Activated CD4-positive, alpha-beta T cell treated with anti-CD3 and anti-CD28 coated beads, Interleukin-2, amount 10 ng/mL, durations not matched to agents 24 days and 14 days (primary cell): ENCODE results near the gene ING5. TPM values are rescaled to one million over a fixed set of nuclear protein-coding genes. Genes with fewer than 3 reads are reported as not detected.
"Not testable (repeated sequence)": the region's sequence is repeated elsewhere in the genome, so short reads cannot be mapped to it uniquely, and the experiment has no call there.

Experiments used
- DNase-seq: peaks from one replicate; pipeline ENCODE4 v3.0.0; 2022
- H3K27ac Mint-ChIP-seq: one replicate; pipeline ENCODE4 v1.8.0; 2022; ENCODE audit warnings: mild to moderate bottlenecking, mixed read lengths
- H3K27me3 Mint-ChIP-seq: one replicate; pipeline ENCODE4 v1.8.0; 2022; ENCODE audit warnings: mixed read lengths
- H3K36me3 Mint-ChIP-seq: one replicate; pipeline ENCODE4 v1.8.0; 2022; ENCODE audit warnings: low read depth, mild to moderate bottlenecking, mixed read lengths
- H3K4me1 Mint-ChIP-seq: one replicate; pipeline ENCODE4 v1.8.0; 2021; ENCODE audit warnings: mixed read lengths
- H3K4me3 Mint-ChIP-seq: one replicate; pipeline ENCODE4 v1.8.0; 2022; ENCODE audit warnings: mild to moderate bottlenecking, moderate library complexity, mixed read lengths
- H3K9me3 Mint-ChIP-seq: one replicate; pipeline ENCODE4 v1.8.0; 2021; ENCODE audit warnings: mixed read lengths
- intact Hi-C: fragments of 100-400 bp; cut with micrococcal nuclease; formaldehyde crosslinking; loops from one replicate; pipeline ENCODE4 v1.15.1; 2023
- total RNA-seq: library from RNA; stranded (reverse); gene quantifications from 2 replicates; pipeline ENCODE4 v1.2.3, GENCODE V29; 2022

Gene ING5
- total RNA-seq, 1 donor from 2014 or later = 55.3 TPM

DNA sequence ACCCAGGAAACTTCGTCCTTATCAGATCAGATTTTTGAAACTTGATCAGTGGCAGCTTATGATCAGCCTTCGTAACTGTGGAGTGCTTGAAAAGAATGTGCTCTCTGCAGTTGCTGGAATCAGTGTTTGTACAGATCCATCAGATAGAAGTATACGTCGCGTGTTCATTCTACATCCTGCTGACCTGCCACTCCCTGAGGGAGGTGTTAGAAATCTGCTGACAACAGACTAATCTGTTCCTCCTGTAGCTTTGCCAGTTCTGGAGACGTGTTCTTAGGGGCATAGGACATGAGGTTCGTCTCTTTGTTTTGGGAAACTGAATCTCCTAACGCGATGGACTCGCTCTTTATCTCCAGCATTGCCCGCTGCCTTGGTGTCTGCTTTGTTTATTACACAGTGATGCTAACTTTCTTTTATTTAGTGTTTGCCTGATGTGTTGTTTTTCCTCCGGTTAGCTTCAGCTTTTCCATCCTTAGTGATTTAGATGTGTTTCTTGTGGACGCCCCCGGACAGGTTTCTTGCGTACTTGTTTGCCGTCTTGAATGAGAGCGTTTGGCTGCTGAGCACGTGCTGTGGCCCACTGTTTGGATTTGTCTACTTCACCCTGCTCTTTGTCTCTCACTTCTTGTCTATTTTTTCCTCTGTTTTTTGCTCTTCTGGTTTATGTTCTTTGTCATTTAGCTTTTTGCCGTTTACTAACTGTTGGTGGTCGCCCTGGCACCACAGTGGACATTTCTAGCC, 57.4 kb downstream of the ING5 start:
- intact Hi-C loops = no loop called here
- Mint-ChIP-seq H3K27ac (no peak overlapping the region), H3K4me3 (no peak overlapping the region), H3K27me3 (no peaks in the 10 kb centered on the region), H3K36me3 (peaks cover 19% of the 10 kb centered on the region), H3K4me1 (peaks cover 15% of the 10 kb centered on the region), H3K9me3 (no peaks in the 10 kb centered on the region)
- DNase-seq = no peak

DNA sequence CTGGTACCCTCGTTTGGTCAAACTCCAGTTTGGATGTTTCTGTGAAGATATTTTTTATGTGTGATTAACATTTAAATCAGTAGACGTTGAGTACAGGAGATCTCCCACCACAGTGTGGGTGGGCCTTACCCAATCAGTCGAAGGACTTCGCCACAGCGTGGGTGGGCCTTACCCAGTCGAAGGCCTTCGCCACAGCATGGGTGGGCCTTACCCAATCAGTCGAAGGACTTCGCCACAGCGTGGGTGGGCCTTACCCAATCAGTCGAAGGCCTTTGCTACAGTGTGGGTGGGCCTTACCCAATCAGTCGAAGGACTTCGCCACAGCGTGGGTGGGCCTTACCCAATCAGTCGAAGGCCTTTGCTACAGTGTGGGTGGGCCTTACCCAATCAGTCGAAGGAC, 58.1 kb downstream of the ING5 start:
- H3K27ac Mint-ChIP-seq, H3K27me3 Mint-ChIP-seq, DNase-seq, H3K4me3 Mint-ChIP-seq, H3K9me3 Mint-ChIP-seq, intact Hi-C loops: not testable (repeated sequence)
- H3K4me1 Mint-ChIP-seq = peaks cover 15% of the 10 kb centered on the region
- peaks cover 19% of the 10 kb centered on the region for H3K36me3 Mint-ChIP-seq

DNA sequence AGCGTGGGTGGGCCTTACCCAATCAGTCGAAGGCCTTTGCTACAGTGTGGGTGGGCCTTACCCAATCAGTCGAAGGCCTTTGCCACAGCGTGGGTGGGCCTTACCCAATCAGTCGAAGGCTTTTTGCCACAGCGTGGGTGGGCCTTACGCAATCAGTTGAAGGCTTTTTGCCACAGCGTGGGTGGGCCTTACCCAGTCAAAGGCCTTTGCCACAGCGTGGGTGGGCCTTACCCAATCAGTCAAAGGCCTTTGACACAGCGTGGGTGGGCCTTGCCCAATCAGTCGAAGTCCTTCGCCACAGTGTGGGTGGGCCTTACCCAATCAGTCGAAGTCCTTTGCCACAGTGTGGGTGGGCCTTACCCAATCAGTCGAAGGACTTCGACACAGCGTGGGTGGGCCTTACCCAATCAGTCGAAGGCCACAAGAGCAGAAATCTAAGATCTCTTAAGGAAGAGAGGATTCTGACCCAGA, 58.5 kb downstream of the ING5 start:
- intact Hi-C loops = no loop called here
- peaks cover 15% of the 10 kb centered on the region for H3K4me1 Mint-ChIP-seq
- H3K9me3 Mint-ChIP-seq = no peaks in the 10 kb centered on the region
- H3K27ac Mint-ChIP-seq = no peak overlapping the region
- no peaks in the 10 kb centered on the region for H3K27me3 Mint-ChIP-seq
- H3K36me3 Mint-ChIP-seq = peaks cover 19% of the 10 kb centered on the region
- DNase-seq = no peak
- no peak overlapping the region for H3K4me3 Mint-ChIP-seq

DNA sequence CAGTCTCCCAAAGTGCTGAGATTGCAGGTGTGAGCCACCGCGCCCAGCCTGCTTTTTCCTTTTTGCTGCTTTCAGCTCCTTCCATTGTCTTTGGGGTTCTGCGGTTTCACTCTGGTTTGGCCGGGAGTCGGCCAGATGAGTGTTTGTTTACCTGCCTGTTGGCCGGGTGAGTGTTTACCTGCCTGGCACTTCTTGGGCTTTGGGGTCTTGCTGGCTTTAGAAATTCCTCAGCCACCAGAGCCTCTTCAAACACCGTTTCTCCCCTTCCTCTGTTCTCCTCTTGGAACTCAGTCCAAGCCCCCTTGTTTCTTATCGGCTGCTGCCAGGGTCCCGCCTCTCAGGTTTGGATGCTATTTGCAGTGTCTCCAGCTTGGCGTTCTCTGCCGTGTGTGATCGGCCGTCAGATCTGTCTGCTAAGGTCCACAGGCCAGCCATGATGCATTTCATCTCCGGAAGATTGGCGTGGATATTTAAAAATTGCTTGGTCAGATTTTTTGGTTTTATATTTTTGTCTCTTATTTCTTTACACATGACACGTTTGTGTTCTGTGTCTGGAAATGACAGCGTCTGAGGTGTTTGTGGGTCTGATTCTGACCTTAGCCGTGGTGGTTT, 60.6 kb downstream of the ING5 start:
- Mint-ChIP-seq H3K27me3 (no peaks in the 10 kb centered on the region), H3K4me3 (peak overlapping the region; percentile 35), H3K4me1 (peaks cover 15% of the 10 kb centered on the region), H3K9me3 (no peaks in the 10 kb centered on the region), H3K27ac (peak overlapping the region; percentile 49), H3K36me3 (peaks cover 17% of the 10 kb centered on the region)
- intact Hi-C loops = no loop called here
- DNase-seq = no peak

DNA sequence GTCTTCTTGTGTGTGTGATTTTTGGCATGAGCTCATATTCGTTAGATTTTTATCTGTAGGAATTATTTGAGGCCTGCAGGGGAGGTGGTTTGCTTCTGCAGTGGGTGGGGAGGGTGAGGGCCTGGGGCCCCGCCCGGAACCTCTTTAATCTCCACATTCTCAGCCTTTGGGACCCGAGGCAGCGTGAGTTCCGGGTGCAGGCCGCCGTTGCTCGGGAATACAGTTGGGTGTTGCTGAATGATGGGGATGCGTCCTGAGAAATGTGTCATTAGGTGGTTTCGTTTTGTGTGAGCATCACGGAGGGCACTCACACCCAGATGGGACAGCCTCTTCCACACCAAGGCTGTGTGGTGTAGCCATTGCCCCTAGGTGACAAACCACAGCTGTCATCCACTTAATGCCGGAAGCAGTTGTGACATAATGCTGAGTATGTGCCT, 61.1 kb downstream of the ING5 start:
- no peaks in the 10 kb centered on the region for H3K27me3 Mint-ChIP-seq
- H3K9me3 Mint-ChIP-seq = no peaks in the 10 kb centered on the region
- H3K27ac Mint-ChIP-seq = peak overlapping the region; percentile 49
- intact Hi-C loops = no loop called here
- H3K36me3 Mint-ChIP-seq = peaks cover 16% of the 10 kb centered on the region
- peaks cover 15% of the 10 kb centered on the region for H3K4me1 Mint-ChIP-seq
- H3K4me3 Mint-ChIP-seq = no peak overlapping the region
- DNase-seq = peak; percentile 68

DNA sequence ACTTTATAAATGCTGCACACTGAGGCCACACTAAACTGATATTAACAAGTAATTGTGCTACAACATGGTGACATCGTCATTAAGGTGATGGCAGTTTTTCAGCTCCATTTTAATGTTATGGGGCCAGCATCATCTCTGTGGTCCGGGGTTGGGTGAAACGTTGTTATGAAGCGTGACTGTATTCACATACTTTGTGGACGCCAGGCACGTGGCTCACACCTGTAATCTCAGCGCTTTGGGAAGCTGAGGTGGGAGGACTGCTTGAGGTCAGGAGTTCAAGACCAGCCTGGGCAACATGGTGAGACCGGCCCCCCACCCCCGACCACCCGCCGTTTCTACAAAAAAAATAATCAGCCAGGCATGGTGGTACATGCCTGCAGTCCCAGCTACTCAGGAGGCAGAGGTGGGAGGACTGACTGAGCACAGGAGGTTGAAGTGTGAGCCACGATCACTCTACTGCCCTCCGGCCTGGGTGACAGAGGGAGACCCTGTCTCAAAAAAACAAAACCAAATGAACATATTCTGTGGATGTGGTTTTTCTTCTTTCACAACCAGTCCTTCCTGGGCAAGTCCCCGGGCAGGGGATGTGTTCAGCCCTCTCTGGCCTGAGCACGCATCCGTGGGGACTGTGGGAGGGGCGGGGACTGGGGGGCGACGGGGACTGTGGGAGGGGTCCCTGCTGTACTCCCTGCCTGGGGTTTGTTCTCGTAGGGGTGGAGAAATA, 61.9 kb downstream of the ING5 start:
- Mint-ChIP-seq H3K4me3 (no peak overlapping the region), H3K9me3 (no peaks in the 10 kb centered on the region), H3K27me3 (no peaks in the 10 kb centered on the region), H3K27ac (no peak overlapping the region), H3K36me3 (peaks cover 14% of the 10 kb centered on the region), H3K4me1 (peaks cover 15% of the 10 kb centered on the region)
- intact Hi-C loops = no loop called here
- no peak for DNase-seq

DNA sequence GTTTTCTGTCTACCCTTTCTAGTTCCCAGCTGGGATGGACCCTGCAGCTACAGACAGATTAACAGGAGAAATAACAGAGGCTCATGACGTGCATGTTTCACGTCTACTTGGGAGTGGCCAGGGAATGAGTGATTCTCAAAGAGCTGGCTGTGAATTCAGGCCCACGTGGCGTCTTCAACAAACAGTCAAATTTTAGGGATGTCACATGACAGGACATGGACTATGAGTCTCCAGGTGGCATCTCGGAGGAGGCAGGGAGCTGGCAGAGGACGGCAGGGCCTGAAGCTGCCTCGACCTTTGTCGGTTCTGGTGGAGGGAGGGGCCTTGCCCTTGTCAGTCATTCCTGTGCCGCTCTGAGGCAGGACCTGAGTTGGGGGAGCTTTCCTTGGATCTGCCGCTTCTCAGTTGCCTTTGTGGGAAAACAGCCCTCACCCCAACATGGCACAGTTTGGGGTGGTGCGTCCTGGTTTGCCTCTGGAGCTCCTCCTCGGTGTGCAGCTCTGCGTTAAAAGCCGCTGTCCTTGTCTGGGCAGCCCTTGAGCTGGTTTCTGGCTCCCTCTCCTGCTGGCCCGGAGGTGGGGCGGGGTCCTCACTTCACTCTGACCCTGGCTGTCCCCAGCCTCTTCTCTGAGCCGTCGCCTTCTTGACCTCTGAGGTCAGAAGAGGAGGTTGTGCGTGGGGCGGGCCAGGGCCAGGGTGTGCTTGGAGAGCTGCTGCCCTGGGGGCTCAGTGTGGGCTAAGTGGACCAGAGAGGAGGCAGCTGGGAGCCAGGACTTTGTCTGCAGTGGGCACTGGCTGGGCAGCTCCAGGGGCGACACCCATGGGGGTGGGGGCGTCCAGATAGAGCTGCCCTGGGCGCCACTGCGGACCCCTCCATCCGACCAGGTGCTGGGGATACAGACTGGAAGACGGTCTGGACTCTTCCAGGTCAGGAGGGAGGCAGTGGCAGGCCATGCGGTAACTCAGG, 62.7 kb downstream of the ING5 start:
- H3K4me1 Mint-ChIP-seq = peaks cover 14% of the 10 kb centered on the region
- no peaks in the 10 kb centered on the region for H3K27me3 Mint-ChIP-seq
- no peak overlapping the region for H3K4me3 Mint-ChIP-seq
- intact Hi-C loops = no loop called here
- no peak for DNase-seq
- peaks cover 9% of the 10 kb centered on the region for H3K36me3 Mint-ChIP-seq
- no peaks in the 10 kb centered on the region for H3K9me3 Mint-ChIP-seq
- no peak overlapping the region for H3K27ac Mint-ChIP-seq

DNA sequence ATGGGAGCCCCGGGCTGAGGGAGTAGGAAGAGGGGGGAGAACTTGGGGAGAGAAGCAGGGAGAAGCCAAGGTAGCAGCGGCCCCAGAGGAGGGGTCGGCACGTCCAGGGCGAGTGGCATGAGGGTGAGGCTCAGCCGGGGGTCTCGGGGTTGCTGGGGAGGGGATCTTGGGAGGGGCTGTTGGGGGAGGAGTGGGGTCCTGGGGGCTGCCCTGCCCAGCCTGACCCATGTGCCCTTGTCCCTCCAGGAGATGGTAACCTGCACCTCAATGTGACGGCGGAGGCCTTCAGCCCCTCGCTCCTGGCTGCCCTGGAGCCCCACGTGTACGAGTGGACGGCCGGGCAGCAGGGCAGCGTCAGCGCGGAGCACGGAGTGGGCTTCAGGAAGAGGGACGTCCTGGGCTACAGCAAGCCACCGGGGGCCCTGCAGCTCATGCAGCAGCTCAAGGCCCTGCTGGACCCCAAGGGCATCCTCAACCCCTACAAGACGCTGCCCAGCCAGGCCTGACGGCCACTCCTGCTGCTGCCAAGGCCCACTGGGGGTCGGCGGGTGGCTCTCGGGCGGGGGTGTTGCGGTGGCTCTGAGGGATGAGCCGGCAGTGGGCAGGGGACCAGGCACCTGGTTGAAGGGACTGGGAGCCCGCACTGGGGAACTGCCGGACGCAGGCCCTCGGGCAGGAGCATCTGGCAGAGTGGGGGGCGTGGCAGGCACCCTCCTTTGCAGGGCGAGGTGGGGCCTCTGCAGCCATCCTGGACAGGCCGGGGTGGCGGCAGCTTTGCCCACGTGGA, 65.8 kb downstream of the ING5 start:
- Mint-ChIP-seq H3K4me1 (peaks cover 14% of the 10 kb centered on the region), H3K36me3 (no peaks in the 10 kb centered on the region), H3K27ac (no peak overlapping the region), H3K9me3 (no peaks in the 10 kb centered on the region), H3K4me3 (no peak overlapping the region), H3K27me3 (no peaks in the 10 kb centered on the region)
- DNase-seq = no peak
- intact Hi-C loops = no loop called here

DNA sequence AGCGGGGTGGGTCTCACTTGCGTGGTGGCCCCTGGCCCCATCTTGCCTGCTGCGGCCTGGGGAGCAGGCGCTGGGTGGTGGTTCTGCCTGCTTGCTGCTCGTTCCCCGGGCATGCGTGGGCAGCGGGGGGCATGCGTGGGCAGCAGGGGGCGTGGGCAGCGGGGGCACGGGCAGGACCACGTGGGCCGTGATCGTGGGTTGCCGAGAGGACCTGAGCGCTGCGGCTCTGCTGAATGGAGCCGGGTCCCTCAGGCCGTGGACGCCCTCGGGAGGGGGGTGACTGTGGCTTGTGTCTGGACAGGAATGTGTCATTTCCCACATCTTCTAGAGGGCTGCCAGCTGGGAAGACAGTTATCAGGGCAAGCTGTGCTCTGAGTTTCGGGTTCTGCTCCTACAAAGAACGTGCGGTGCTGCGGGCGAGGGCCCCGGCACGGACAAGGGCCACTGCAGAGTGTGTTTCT, 66.4 kb downstream of the ING5 start:
- no peak for DNase-seq
- Mint-ChIP-seq H3K4me3 (no peak overlapping the region), H3K27ac (no peak overlapping the region)

DNA sequence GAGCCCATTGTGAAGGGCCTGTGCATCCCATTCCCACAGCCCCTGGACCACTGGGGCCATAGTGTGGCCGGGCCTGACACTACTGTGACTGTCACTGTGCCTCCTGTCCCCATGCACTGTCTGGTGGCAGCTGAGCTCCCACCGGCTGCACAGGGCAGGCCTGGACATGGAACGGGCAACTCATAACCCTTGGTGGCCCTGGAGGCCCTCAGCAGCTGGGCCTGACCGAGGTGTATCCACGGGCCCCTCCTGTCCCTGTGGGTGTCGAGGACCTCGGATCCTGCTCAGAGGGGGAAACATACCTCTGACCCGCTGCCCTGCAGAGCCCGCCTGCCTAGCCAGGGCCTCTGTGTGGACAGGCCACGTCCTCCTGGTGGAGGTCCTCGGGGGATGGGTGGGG, 67.0 kb downstream of the ING5 start:
- Mint-ChIP-seq H3K9me3 (no peaks in the 10 kb centered on the region), H3K36me3 (no peaks in the 10 kb centered on the region), H3K27ac (no peak overlapping the region), H3K4me1 (peaks cover 5% of the 10 kb centered on the region), H3K27me3 (no peaks in the 10 kb centered on the region), H3K4me3 (no peak overlapping the region)
- DNase-seq = no peak
- intact Hi-C loops = no loop called here

More for the DNA sequence above, 66.4 kb downstream of the ING5 start:
- Mint-ChIP-seq H3K36me3 (no peaks in the 10 kb centered on the region), H3K4me1 (peaks cover 8% of the 10 kb centered on the region), H3K27me3 (no peaks in the 10 kb centered on the region), H3K9me3 (no peaks in the 10 kb centered on the region)
- intact Hi-C loops = no loop called here

DNA sequence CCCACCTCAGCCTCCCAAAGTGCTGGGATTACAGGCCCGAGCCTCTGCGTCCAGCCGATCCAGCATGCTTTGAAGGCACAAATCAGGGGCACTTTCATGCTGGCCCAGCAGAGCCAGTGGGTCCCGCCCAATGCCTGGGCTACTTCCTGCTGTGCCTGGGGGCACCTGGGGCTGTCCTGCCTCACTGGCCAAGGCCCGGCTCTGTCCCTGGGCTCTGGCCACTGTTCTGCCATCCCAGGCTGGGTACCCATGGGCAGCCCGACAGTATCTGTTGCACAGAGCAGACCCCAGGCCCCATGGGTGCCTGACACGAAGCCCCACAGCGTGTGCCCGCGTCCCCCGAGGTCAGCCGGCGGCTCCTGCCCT, 68.0 kb downstream of the ING5 start:
- Mint-ChIP-seq H3K9me3 (no peaks in the 10 kb centered on the region), H3K4me1 (peaks cover 5% of the 10 kb centered on the region), H3K36me3 (no peaks in the 10 kb centered on the region), H3K27ac (no peak overlapping the region), H3K4me3 (no peak overlapping the region), H3K27me3 (no peaks in the 10 kb centered on the region)
- intact Hi-C loops = no loop called here
- DNase-seq = no peak

DNA sequence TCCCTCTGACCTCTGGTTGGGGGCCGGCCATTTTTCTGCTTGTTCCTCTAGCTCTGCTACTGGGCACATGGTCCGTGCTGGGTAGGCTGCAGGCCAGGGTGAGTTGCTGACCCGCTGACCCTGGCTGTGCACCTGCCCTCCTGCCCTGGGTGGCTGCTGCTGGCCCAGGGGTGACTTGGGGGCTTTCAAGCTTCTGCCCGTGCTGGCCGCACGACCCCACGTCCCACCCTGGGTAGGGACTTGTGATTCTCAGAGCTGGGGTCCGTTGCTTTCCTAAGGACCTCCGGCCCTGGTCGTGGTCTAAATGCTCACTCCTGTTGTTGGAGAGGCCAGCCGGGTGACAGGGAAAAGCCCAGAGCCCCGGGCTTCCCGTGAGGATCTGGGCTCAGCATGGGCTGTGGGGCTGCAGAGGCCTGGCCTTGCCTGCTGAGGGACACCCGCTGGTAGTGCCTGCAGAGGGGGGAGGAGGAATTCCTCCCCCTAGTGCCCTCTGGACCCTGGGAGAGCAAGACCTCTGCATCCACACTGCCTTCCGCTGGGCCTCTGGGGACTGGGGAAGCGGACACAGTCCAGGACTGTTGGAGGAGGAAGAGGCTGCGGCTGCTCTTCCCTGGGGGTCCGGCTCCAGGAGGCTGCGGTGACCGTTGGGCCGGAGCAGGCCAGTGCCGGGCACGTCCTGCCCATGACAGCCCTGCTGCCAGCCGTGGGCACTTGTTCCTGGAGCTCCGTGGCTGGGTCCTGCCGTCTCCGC, 68.5 kb downstream of the ING5 start:
- H3K4me3 Mint-ChIP-seq = no peak overlapping the region

More for the DNA sequence above, 68.5 kb downstream of the ING5 start:
- Mint-ChIP-seq H3K27ac (no peak overlapping the region), H3K27me3 (no peaks in the 10 kb centered on the region), H3K4me1 (peaks cover 5% of the 10 kb centered on the region), H3K9me3 (no peaks in the 10 kb centered on the region), H3K36me3 (no peaks in the 10 kb centered on the region)
- intact Hi-C loops = no loop called here
- DNase-seq = no peak
